ENCODE results near the gene KIRREL3.

KIRREL3 gene

GRCh38 chr11:126997196-126997595 lies 3.4 kb downstream of the KIRREL3 start:
- Histone ChIP-seq H3K79me2 (ENCODE audit: control insufficient read depth, insufficient read depth, low read length) (no peaks in the 10 kb centered on the region), H2BK5ac (ENCODE audit: low read length) (no peak overlapping the region), H2BK120ac (ENCODE audit: low read depth, low read length) (no peak overlapping the region), H2BK15ac (replicated peaks; ENCODE audit: low read depth) (no peak overlapping the region), H4K8ac (ENCODE audit: low read depth, low read length) (no peak overlapping the region), H3K4ac (ENCODE audit: low read depth, low read length) (no peak overlapping the region), H2AK5ac (ENCODE audit: low read length) (no peak overlapping the region), H3K9ac (ENCODE audit: low read length) (no peak overlapping the region), H3K27me3 (ENCODE audit: insufficient read depth, low read length, poor library complexity) (peaks cover 36% of the 10 kb centered on the region), H3K56ac (ENCODE audit: low read length) (no peak overlapping the region), H3K23ac (ENCODE audit: low read length) (no peak overlapping the region), H3K4me2 (ENCODE audit: low read length) (no peak overlapping the region), H3K36me3 (ENCODE audit: control insufficient read depth, insufficient read depth, low read length) (no peaks in the 10 kb centered on the region), H3K18ac (ENCODE audit: low read length) (no peak overlapping the region), H3K79me1 (ENCODE audit: low read length) (no peaks in the 10 kb centered on the region), H3K4me1 (ENCODE audit: control insufficient read depth, low read depth, low read length) (peaks cover 3% of the 10 kb centered on the region), H4K5ac (ENCODE audit: low read length) (no peak overlapping the region), H3K27ac (ENCODE audit: low read depth, low read length) (no peak overlapping the region), H3K4me3 (ENCODE audit: low read length) (no peak overlapping the region)
- DNase-seq: no peak
- WGBS (ENCODE audit: extremely low coverage, insufficient coverage, low lambda C conversion rate): no CpG with 5 or more reads among the region's 5 CpGs

GRCh38 chr11:126996036-126996804 lies 4.3 kb downstream of the KIRREL3 start:
- H2BK120ac ChIP-seq (ENCODE audit: low read depth, low read length): no peak overlapping the region
- no peak overlapping the region for H3K27ac ChIP-seq (ENCODE audit: low read depth, low read length)
- H3K4me2 ChIP-seq (ENCODE audit: low read length): no peak overlapping the region
- no peaks in the 10 kb centered on the region for H3K36me3 ChIP-seq (ENCODE audit: control insufficient read depth, insufficient read depth, low read length)
- H3K79me2 ChIP-seq (ENCODE audit: control insufficient read depth, insufficient read depth, low read length): no peaks in the 10 kb centered on the region
- no peak overlapping the region for H3K56ac ChIP-seq (ENCODE audit: low read length)
- H3K9ac ChIP-seq (ENCODE audit: low read length): no peak overlapping the region
- peaks cover 3% of the 10 kb centered on the region for H3K4me1 ChIP-seq (ENCODE audit: control insufficient read depth, low read depth, low read length)
- H3K23ac ChIP-seq (ENCODE audit: low read length): no peak overlapping the region
- H3K18ac ChIP-seq (ENCODE audit: low read length): no peak overlapping the region
- no peak overlapping the region for H2BK5ac ChIP-seq (ENCODE audit: low read length)
- peaks cover 28% of the 10 kb centered on the region for H3K27me3 ChIP-seq (ENCODE audit: insufficient read depth, low read length, poor library complexity)
- H4K5ac ChIP-seq (ENCODE audit: low read length): no peak overlapping the region
- no peak for DNase-seq
- no peak overlapping the region for H4K8ac ChIP-seq (ENCODE audit: low read depth, low read length)
- no peaks in the 10 kb centered on the region for H3K79me1 ChIP-seq (ENCODE audit: low read length)
- no CpG with 5 or more reads among the region's 4 CpGs for WGBS (ENCODE audit: extremely low coverage, insufficient coverage, low lambda C conversion rate)
- H2BK15ac ChIP-seq (replicated peaks; ENCODE audit: low read depth): no peak overlapping the region
- no peak overlapping the region for H2AK5ac ChIP-seq (ENCODE audit: low read length)
- H3K4me3 ChIP-seq (ENCODE audit: low read length): no peak overlapping the region
- H3K4ac ChIP-seq (ENCODE audit: low read depth, low read length): no peak overlapping the region

GRCh38 chr11:126993599-126993998 lies 7.0 kb downstream of the KIRREL3 start:
- H3K4ac ChIP-seq (ENCODE audit: low read depth, low read length): no peak overlapping the region
- no peaks in the 10 kb centered on the region for H3K79me1 ChIP-seq (ENCODE audit: low read length)
- no peaks in the 10 kb centered on the region for H3K79me2 ChIP-seq (ENCODE audit: control insufficient read depth, insufficient read depth, low read length)
- no peaks in the 10 kb centered on the region for H3K4me1 ChIP-seq (ENCODE audit: control insufficient read depth, low read depth, low read length)
- H3K27ac ChIP-seq (ENCODE audit: low read depth, low read length): no peak overlapping the region
- no peak overlapping the region for H4K8ac ChIP-seq (ENCODE audit: low read depth, low read length)
- H3K23ac ChIP-seq (ENCODE audit: low read length): no peak overlapping the region
- no CpG with 5 or more reads among the region's 2 CpGs for WGBS (ENCODE audit: extremely low coverage, insufficient coverage, low lambda C conversion rate)
- DNase-seq: no peak
- no peak overlapping the region for H3K56ac ChIP-seq (ENCODE audit: low read length)
- no peaks in the 10 kb centered on the region for H3K36me3 ChIP-seq (ENCODE audit: control insufficient read depth, insufficient read depth, low read length)
- H3K9ac ChIP-seq (ENCODE audit: low read length): no peak overlapping the region
- H2AK5ac ChIP-seq (ENCODE audit: low read length): no peak overlapping the region
- H4K5ac ChIP-seq (ENCODE audit: low read length): no peak overlapping the region
- H3K4me3 ChIP-seq (ENCODE audit: low read length): no peak overlapping the region
- H2BK15ac ChIP-seq (replicated peaks; ENCODE audit: low read depth): no peak overlapping the region
- no peak overlapping the region for H2BK5ac ChIP-seq (ENCODE audit: low read length)
- H3K4me2 ChIP-seq (ENCODE audit: low read length): no peak overlapping the region
- H2BK120ac ChIP-seq (ENCODE audit: low read depth, low read length): no peak overlapping the region
- no peak overlapping the region for H3K18ac ChIP-seq (ENCODE audit: low read length)
- H3K27me3 ChIP-seq (ENCODE audit: insufficient read depth, low read length, poor library complexity): peaks cover 6% of the 10 kb centered on the region

GRCh38 chr11:126992804-126993111 lies 7.8 kb downstream of the KIRREL3 start:
- H3K4ac ChIP-seq (ENCODE audit: low read depth, low read length): no peak overlapping the region
- no peaks in the 10 kb centered on the region for H3K4me1 ChIP-seq (ENCODE audit: control insufficient read depth, low read depth, low read length)
- no peak overlapping the region for H3K4me3 ChIP-seq (ENCODE audit: low read length)
- no peak overlapping the region for H2BK15ac ChIP-seq (replicated peaks; ENCODE audit: low read depth)
- DNase-seq: peak; percentile 13
- H3K9ac ChIP-seq (ENCODE audit: low read length): no peak overlapping the region
- no peaks in the 10 kb centered on the region for H3K79me1 ChIP-seq (ENCODE audit: low read length)
- H3K36me3 ChIP-seq (ENCODE audit: control insufficient read depth, insufficient read depth, low read length): no peaks in the 10 kb centered on the region
- no peak overlapping the region for H3K23ac ChIP-seq (ENCODE audit: low read length)
- no peak overlapping the region for H4K8ac ChIP-seq (ENCODE audit: low read depth, low read length)
- no peak overlapping the region for H2BK5ac ChIP-seq (ENCODE audit: low read length)
- no peak overlapping the region for H3K18ac ChIP-seq (ENCODE audit: low read length)
- no peak overlapping the region for H3K4me2 ChIP-seq (ENCODE audit: low read length)
- no peak overlapping the region for H2BK120ac ChIP-seq (ENCODE audit: low read depth, low read length)
- H4K5ac ChIP-seq (ENCODE audit: low read length): no peak overlapping the region
- H3K79me2 ChIP-seq (ENCODE audit: control insufficient read depth, insufficient read depth, low read length): no peaks in the 10 kb centered on the region
- no peak overlapping the region for H3K27ac ChIP-seq (ENCODE audit: low read depth, low read length)
- H3K56ac ChIP-seq (ENCODE audit: low read length): no peak overlapping the region
- WGBS (ENCODE audit: extremely low coverage, insufficient coverage, low lambda C conversion rate): no CpG with 5 or more reads among the region's 2 CpGs
- no peak overlapping the region for H2AK5ac ChIP-seq (ENCODE audit: low read length)
- no peaks in the 10 kb centered on the region for H3K27me3 ChIP-seq (ENCODE audit: insufficient read depth, low read length, poor library complexity)

GRCh38 chr11:126992065-126992803 lies 8.3 kb downstream of the KIRREL3 start:
- no peak overlapping the region for H3K18ac ChIP-seq (ENCODE audit: low read length)
- DNase-seq: peak; percentile 57
- no peak overlapping the region for H3K27ac ChIP-seq (ENCODE audit: low read depth, low read length)
- no peak overlapping the region for H3K56ac ChIP-seq (ENCODE audit: low read length)
- H2AK5ac ChIP-seq (ENCODE audit: low read length): no peak overlapping the region
- H3K9ac ChIP-seq (ENCODE audit: low read length): no peak overlapping the region
- no peak overlapping the region for H4K5ac ChIP-seq (ENCODE audit: low read length)
- no peak overlapping the region for H2BK5ac ChIP-seq (ENCODE audit: low read length)
- H2BK120ac ChIP-seq (ENCODE audit: low read depth, low read length): no peak overlapping the region
- no peaks in the 10 kb centered on the region for H3K79me1 ChIP-seq (ENCODE audit: low read length)
- H3K27me3 ChIP-seq (ENCODE audit: insufficient read depth, low read length, poor library complexity): no peaks in the 10 kb centered on the region
- no peaks in the 10 kb centered on the region for H3K4me1 ChIP-seq (ENCODE audit: control insufficient read depth, low read depth, low read length)
- H3K4me2 ChIP-seq (ENCODE audit: low read length): no peak overlapping the region
- WGBS (ENCODE audit: extremely low coverage, insufficient coverage, low lambda C conversion rate): no CpG with 5 or more reads among the region's 6 CpGs
- no peak overlapping the region for H3K4ac ChIP-seq (ENCODE audit: low read depth, low read length)
- no peak overlapping the region for H3K4me3 ChIP-seq (ENCODE audit: low read length)
- H3K23ac ChIP-seq (ENCODE audit: low read length): no peak overlapping the region
- no peak overlapping the region for H2BK15ac ChIP-seq (replicated peaks; ENCODE audit: low read depth)
- H3K36me3 ChIP-seq (ENCODE audit: control insufficient read depth, insufficient read depth, low read length): no peaks in the 10 kb centered on the region
- H3K79me2 ChIP-seq (ENCODE audit: control insufficient read depth, insufficient read depth, low read length): no peaks in the 10 kb centered on the region
- H4K8ac ChIP-seq (ENCODE audit: low read depth, low read length): no peak overlapping the region
